Heart right ventricle (tissue), 16 donors: Measurements from ENCODE around the gene KREMEN1. TPM values are rescaled to one million over a fixed set of nuclear protein-coding genes. Genes with fewer than 3 reads are reported as not detected.

ENCODE experiments used
- ATAC-seq, 8 donors: fragments of 200-7000 bp; cut with Tn5 transposase; one replicate each; pipeline ENCODE4 v1.9.1; 2020; ENCODE audit warnings: mild to moderate bottlenecking in 8 of 8, moderate library complexity in 8 of 8, moderate number of reproducible peaks in 1 of 8
- DNase-seq, 2 donors: peaks; one replicate each; pipeline ENCODE4 v3.0.0-alpha.2; 2020
- H3K27ac ChIP-seq, 10 donors: fragments of 200-600 bp; sonication (generic) in 2 of 10; one replicate each; pipeline versions ENCODE4 v1.5.0 to v1.8.0; 2020 to 2022; ENCODE audit warnings: mild to moderate bottlenecking in 3 of 10
- H3K27me3 ChIP-seq, 7 donors: fragments of 200-600 bp; one replicate each; pipeline ENCODE4 v1.8.0; 2021 to 2022; ENCODE audit warnings: mild to moderate bottlenecking in 2 of 7
- H3K36me3 ChIP-seq, 9 donors: fragments of 200-600 bp; sonication (generic) in 1 of 9; one replicate each; pipeline versions ENCODE4 v1.5.0 to v1.8.0; 2020 to 2022; ENCODE audit warnings: mild to moderate bottlenecking in 2 of 9
- H3K4me1 ChIP-seq, 9 donors: fragments of 200-600 bp; sonication (generic) in 1 of 9; one replicate each; pipeline versions ENCODE4 v1.5.0 to v1.8.0; 2020 to 2022; ENCODE audit warnings: mild to moderate bottlenecking in 4 of 9
- H3K4me3 ChIP-seq, 10 donors: fragments of 200-600 bp; sonication (generic) in 2 of 10; one replicate each; pipeline versions ENCODE4 v1.5.0 to v1.8.0; 2020 to 2022; ENCODE audit warnings: mild to moderate bottlenecking in 7 of 10, moderate library complexity in 2 of 10
- H3K9me3 ChIP-seq, 11 donors: fragments of 200-600 bp in 10 of 11; sonication (generic) in 2 of 11; one replicate each; pipeline versions ENCODE4 v1.5.0 to v1.8.0; 2013 to 2022; ENCODE audit warnings: mild to moderate bottlenecking in 2 of 11, control low read depth in 1 of 11, moderate library complexity in 1 of 11
- WGBS, 2 donors: extraction: QIAGEN DNeasy Blood & Tissue Kit; methylation state at CpG; one replicate each; pipeline ENCODE4 v1.1.7; 2013; ENCODE audit warnings: inconsistent platforms in 1 of 2; 5-methylcytosine and 5-hydroxymethylcytosine counted together
- intact Hi-C, 10 donors: fragments of 100-400 bp; cut with DNase I; formaldehyde crosslinking; loops; one replicate each; pipeline versions ENCODE4 v1.11.1 to v1.14.2; 2022
- polyA plus RNA-seq, 2 donors: library from polyadenylated mRNA; stranded (reverse); fragments of 200-250 nt; gene quantifications; one replicate each; pipeline ENCODE4 v1.2.3, GENCODE V29; 2013
- total RNA-seq, 10 donors: library from RNA; stranded (reverse); fragmentation: NEBNext Ultra II Directional in 3 of 10; extraction: Animal tissue kit (Norgen Biotek cat#: 25700) in 3 of 10; gene quantifications; one replicate each; pipeline versions ENCODE4 v1.2.1 to v1.2.4, GENCODE V29; 2021 to 2023
- TF ChIP-seq, protein P1 (sequence below), 9 donors: fragments of 200-600 bp; sonication (generic) in 2 of 9; IDR thresholded peaks; one replicate each; pipeline versions ENCODE4 v1.5.0 to v1.8.0; 2021 to 2022; ENCODE audit warnings: antibody characterized with exemption in 9 of 9, mild to moderate bottlenecking in 5 of 9, moderate library complexity in 1 of 9
- donor health status: Arrhythmogenic right ventricular cardiomyopathy.
- donor health status: ischemic (EF 13 %, LVEDD 7.1; RV severe dilation, severe dysfunction).
- donor health status: healthy with polysubstance abuse.
- donor health status: DM: no; HTN: yes; CAD: no.
- donor health status: DM: no; HTN: no; CAD: no.
- donor health status: ischemic (EF 25% LVEDD 6.9; RV normal size, moderate dysfunction).
- donor health status: ischemic (EF 25% LVEDD 5.7; RV mildly dilated, moderate dysfunction).
- donor health status: healthy.
- donor health status: DM: yes; HTN: yes; CAD: no.
- donor health status: Ischemic cardiomyopathy.
- donor health status: ischemic (EF 35%, LVEDD 5.7; RV mildly dilated, moderate dysfunction).
- donor health status: nonischemic (EF 11% LVEDD 7.7; RV severe dilation, severe dysfunction).
- donor health status: DM: yes; HTN: yes; CAD: no.
- donor health status: PGD.
- donor health status: ischemic (EF 29% LVEDD 5.4; RV normal size, mild dysfunction).
- donor health status: nonischemic (EF 23%, LVEDD 6.1; RV moderate dilation, normal function).

KREMEN1 gene
- total and polyA plus RNA-seq, 12 donors = 7.4 to 46.3 (median 36.5) TPM

DNA sequence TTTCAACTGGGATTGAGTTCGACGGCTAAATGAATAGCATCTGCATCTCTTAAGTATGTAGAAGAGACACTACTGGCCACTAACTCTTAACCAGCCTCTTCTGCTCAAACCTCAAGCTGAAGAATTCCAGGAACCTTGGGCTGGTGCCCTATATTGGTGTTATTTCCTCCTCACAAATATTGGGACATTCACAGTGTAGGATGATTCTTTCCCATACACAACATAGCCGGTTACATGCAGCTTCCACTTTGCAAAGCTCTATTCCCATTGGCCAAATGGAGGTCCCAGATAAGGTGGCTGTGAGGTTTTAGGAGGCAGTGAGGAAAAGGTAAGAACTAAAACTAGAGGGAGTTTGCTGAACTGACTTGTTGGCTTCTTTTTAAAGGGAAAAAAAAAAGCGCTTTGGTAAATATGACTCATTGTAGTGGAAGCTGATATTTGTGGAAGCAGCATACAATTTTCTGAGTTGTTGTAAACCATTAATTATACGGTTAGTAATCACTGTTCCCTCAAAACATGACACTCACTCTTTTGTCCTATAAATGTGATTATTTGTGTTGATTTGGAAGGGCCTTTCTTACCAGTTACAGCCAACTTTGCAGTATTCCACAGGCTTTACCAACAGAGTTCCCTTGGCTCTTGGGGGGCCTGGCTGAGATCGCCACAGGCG, 28.8 kb upstream of the KREMEN1 start:
- peak overlapping the region in 4 of 10 donors; percentile 10 to 52 (median 33) for H3K27ac ChIP-seq
- TF ChIP-seq, protein P1, sequence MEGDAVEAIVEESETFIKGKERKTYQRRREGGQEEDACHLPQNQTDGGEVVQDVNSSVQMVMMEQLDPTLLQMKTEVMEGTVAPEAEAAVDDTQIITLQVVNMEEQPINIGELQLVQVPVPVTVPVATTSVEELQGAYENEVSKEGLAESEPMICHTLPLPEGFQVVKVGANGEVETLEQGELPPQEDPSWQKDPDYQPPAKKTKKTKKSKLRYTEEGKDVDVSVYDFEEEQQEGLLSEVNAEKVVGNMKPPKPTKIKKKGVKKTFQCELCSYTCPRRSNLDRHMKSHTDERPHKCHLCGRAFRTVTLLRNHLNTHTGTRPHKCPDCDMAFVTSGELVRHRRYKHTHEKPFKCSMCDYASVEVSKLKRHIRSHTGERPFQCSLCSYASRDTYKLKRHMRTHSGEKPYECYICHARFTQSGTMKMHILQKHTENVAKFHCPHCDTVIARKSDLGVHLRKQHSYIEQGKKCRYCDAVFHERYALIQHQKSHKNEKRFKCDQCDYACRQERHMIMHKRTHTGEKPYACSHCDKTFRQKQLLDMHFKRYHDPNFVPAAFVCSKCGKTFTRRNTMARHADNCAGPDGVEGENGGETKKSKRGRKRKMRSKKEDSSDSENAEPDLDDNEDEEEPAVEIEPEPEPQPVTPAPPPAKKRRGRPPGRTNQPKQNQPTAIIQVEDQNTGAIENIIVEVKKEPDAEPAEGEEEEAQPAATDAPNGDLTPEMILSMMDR (IDR thresholded peaks at IDR 0.05) = no peak
- ATAC-seq (no peak), DNase-seq (no peak)
- H3K9me3 ChIP-seq = no peaks in the 10 kb centered on the region
- no peak overlapping the region for H3K4me3 ChIP-seq
- 90% methylated on average over 7 of the region's 7 CpGs for WGBS, 2 donors
- peaks cover 0 to 56% (median 0%) of the 10 kb centered on the region in 9 donors for H3K36me3 ChIP-seq
- intact Hi-C loops = loop anchor here in 8 of 10 donors (5.0 to 10.0 kb wide), 6 partner anchors 111 to 442 kb away; no protein-coding TSS in a partner anchor
- H3K27me3 ChIP-seq = no peaks in the 10 kb centered on the region
- peaks cover 0 to 14% (median 4%) of the 10 kb centered on the region in 9 donors for H3K4me1 ChIP-seq

DNA sequence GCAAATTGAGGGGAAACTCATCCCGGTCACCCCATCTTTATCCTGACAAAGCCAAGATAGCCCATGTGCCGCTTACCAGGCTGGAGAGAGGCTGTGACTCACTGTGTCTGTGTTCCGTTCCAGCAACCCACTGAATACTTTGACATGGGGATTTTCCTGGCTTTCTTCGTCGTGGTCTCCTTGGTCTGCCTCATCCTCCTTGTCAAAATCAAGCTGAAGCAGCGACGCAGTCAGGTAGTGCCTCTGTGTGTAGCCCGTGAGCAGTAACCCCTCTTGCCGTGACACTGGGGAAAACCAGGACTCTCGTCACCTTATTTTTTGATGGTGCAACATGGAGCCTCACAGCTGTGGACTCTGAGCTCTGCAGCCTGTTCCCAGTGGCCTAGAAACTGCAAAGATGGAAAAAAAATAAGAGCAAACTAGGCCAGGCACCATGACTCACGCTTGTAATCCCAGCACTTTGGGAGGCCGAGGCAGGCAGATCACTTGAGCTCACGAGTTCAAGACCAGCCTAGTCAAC, 28.1 kb upstream of the KREMEN1 start:
- Histone ChIP-seq H3K4me3 (no peak overlapping the region), H3K36me3 (peaks cover 0 to 63% (median 2%) of the 10 kb centered on the region in 9 donors), H3K9me3 (no peaks in the 10 kb centered on the region), H3K27ac (peak overlapping the region in 4 of 10 donors; percentile 10 to 52 (median 33)), H3K27me3 (no peaks in the 10 kb centered on the region), H3K4me1 (peaks cover 0 to 14% (median 4%) of the 10 kb centered on the region in 9 donors)
- DNase-seq (no peak), ATAC-seq (peak in 4 of 8 donors; percentile 5 to 55 (median 44))
- WGBS, 2 donors = 88 to 92% methylated on average over 13 of the region's 13 CpGs
- TF ChIP-seq, protein P1 (IDR thresholded peaks at IDR 0.05) = no peak
- intact Hi-C loops = loop anchor here in 8 of 10 donors (5.0 to 10.0 kb wide), 6 partner anchors 110 to 442 kb away; no protein-coding TSS in a partner anchor

DNA sequence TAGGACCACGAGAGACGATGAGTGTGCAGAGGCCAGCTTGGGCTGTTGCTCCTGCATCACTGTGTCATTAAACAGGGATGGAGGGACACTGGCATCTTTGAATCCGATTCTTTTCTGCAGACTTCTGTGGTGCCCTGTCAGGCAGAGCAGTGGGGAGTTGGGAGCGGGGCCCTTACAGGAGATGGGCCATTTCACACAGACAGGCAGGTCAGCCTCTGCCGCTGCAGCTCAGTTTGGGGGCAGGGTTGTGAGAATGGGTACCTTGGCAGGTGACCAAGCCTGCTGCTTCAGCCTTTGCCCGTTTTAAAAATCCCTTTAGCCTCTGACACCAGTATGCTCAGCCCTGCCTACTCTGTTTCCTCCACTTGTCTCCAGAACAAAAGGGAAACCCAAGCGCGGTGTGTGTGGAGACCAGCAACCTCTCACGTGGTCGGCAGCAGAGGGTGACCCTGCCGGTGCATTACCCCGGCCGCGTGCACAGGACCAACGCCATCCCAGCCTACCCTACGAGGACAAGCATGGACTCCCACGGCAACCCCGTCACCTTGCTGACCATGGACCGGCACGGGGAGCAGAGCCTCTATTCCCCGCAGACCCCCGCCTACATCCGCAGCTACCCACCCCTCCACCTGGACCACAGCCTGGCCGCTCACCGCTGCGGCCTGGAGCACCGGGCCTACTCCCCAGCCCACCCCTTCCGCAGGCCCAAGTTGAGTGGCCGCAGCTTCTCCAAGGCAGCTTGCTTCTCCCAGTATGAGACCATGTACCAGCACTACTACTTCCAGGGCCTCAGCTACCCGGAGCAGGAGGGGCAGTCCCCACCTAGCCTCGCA, 23.8 kb upstream of the KREMEN1 start:
- intact Hi-C loops = loop anchor here in 7 of 10 donors (10.0 kb wide), 3 partner anchors 106 to 444 kb away; no protein-coding TSS in a partner anchor
- 95% methylated on average over 31 of the region's 31 CpGs for WGBS, 2 donors

More for the DNA sequence above, 23.8 kb upstream of the KREMEN1 start:
- TF ChIP-seq, protein P1 (IDR thresholded peaks at IDR 0.05) = no peak
- no peak for DNase-seq
- peaks cover 0 to 4% (median 0%) of the 10 kb centered on the region in 9 donors for H3K4me1 ChIP-seq
- no peak overlapping the region for H3K27ac ChIP-seq
- no peaks in the 10 kb centered on the region for H3K27me3 ChIP-seq
- no peaks in the 10 kb centered on the region for H3K9me3 ChIP-seq
- ATAC-seq = no peak
- H3K4me3 ChIP-seq = no peak overlapping the region
- peaks cover 0 to 69% (median 8%) of the 10 kb centered on the region in 9 donors for H3K36me3 ChIP-seq
